HG03159 (cell line): ENCODE data around the gene COPG2.
"Not testable (repeated sequence)": the region's sequence is repeated elsewhere in the genome, so short reads cannot be mapped to it uniquely, and the experiment has no call there.

Experiments used
- ATAC-seq: cut with Tn5 transposase; IDR thresholded peaks from one replicate; pipeline ENCODE4 v1.9.1; 2021; ENCODE audit warnings: mild to moderate bottlenecking, moderate library complexity; ENCODE audit not compliant: unreplicated experiment

The COPG2 gene

GRCh38 chr7:130654850-130655249 lies 13.7 kb downstream of the COPG2 start:
- ATAC-seq: no peak

GRCh38 chr7:130650611-130651120 lies 17.9 kb downstream of the COPG2 start:
- ATAC-seq: no peak

- no peak for ATAC-seq
Measured at GRCh38 chr7:130649004-130649790, 19.4 kb downstream of the COPG2 start.

GRCh38 chr7:130648580-130648979 lies 20.0 kb downstream of the COPG2 start:
- no peak for ATAC-seq

- ATAC-seq: no peak
Measured at GRCh38 chr7:130642383-130642782, 26.2 kb downstream of the COPG2 start.

GRCh38 chr7:130641497-130641896 lies 27.1 kb downstream of the COPG2 start:
- no peak for ATAC-seq

- no peak for ATAC-seq
Measured at GRCh38 chr7:130641040-130641439, 27.5 kb downstream of the COPG2 start.

- ATAC-seq: no peak
Measured at GRCh38 chr7:130639388-130639787, 29.2 kb downstream of the COPG2 start.

GRCh38 chr7:130632111-130632510 lies 36.4 kb downstream of the COPG2 start:
- no peak for ATAC-seq

- ATAC-seq: no peak
Measured at GRCh38 chr7:130628901-130629300, 39.6 kb downstream of the COPG2 start.

- ATAC-seq: no peak
Measured at GRCh38 chr7:130627775-130628174, 40.8 kb downstream of the COPG2 start.

GRCh38 chr7:130622866-130623265 lies 45.7 kb downstream of the COPG2 start:
- ATAC-seq: no peak

GRCh38 chr7:130615583-130615982 lies 53.0 kb downstream of the COPG2 start:
- no peak for ATAC-seq

- ATAC-seq: no peak
Measured at GRCh38 chr7:130614449-130614848, 54.1 kb downstream of the COPG2 start.

GRCh38 chr7:130611218-130611617 lies 57.3 kb downstream of the COPG2 start:
- no peak for ATAC-seq

GRCh38 chr7:130607066-130607465 lies 61.5 kb downstream of the COPG2 start:
- not testable (repeated sequence) for ATAC-seq

GRCh38 chr7:130606161-130606560 lies 62.4 kb downstream of the COPG2 start:
- ATAC-seq: no peak

- no peak for ATAC-seq
Measured at GRCh38 chr7:130598056-130598455, 70.5 kb downstream of the COPG2 start.

GRCh38 chr7:130595986-130596385 lies 72.6 kb downstream of the COPG2 start:
- no peak for ATAC-seq

- ATAC-seq: no peak
Measured at GRCh38 chr7:130593033-130593432, 75.5 kb downstream of the COPG2 start.

- not testable (repeated sequence) for ATAC-seq
Measured at GRCh38 chr7:130591464-130591863, 77.1 kb downstream of the COPG2 start.

GRCh38 chr7:130585932-130586331 lies 82.6 kb downstream of the COPG2 start:
- not testable (repeated sequence) for ATAC-seq

- not testable (repeated sequence) for ATAC-seq
Measured at GRCh38 chr7:130575110-130575509, 93.4 kb downstream of the COPG2 start.
